HEK293T (cell line): Measurements from ENCODE around the gene KPNA2.
"Not testable (repeated sequence)": the region's sequence is repeated elsewhere in the genome, so short reads cannot be mapped to it uniquely, and the experiment has no call there.

Experiments used
- CTCF ChIA-PET: fragments of 350-600 bp; formaldehyde crosslinking; extraction: SDS; loops from one replicate; lab custom pipeline; 2021; ENCODE audit warnings: antibody characterized with exemption, inconsistent platforms; lab: Yijun Ruan, JAX
- POLR2A ChIA-PET: fragments of 350-600 bp; formaldehyde crosslinking; extraction: SDS; loops from one replicate; lab custom pipeline; 2020; ENCODE audit warnings: antibody characterized with exemption, inconsistent platforms; lab: Yijun Ruan, JAX
- DNase-seq: peaks from one replicate; pipeline ENCODE4 v3.0.0; 2012; ENCODE audit warnings: mixed read lengths; ENCODE audit errors: extremely low spot score
- ARNT ChIP-seq: fragments of 450-650 bp; IDR thresholded peaks from 2 replicates; pipeline ENCODE4 v1.6.1; 2017; ENCODE audit warnings: mild to moderate bottlenecking
- BHLHE40 ChIP-seq: fragments of 450-650 bp; IDR thresholded peaks from 2 replicates; pipeline ENCODE4 v1.6.1; 2016; ENCODE audit warnings: mild to moderate bottlenecking, moderate library complexity, borderline replicate concordance
- CTBP1 ChIP-seq: fragments of 450-650 bp; IDR thresholded peaks from 2 replicates; pipeline ENCODE4 v1.6.1; 2016; ENCODE audit warnings: borderline replicate concordance
- ELF4 ChIP-seq: fragments of 450-650 bp; IDR thresholded peaks from 2 replicates; pipeline ENCODE4 v1.6.1; 2017; ENCODE audit warnings: antibody characterized with exemption
- FOXA1 ChIP-seq: fragments of 450-650 bp; IDR thresholded peaks from 2 replicates; pipeline ENCODE4 v1.6.1; 2016; ENCODE audit warnings: mild to moderate bottlenecking
- FOXK2 ChIP-seq: fragments of 450-650 bp; IDR thresholded peaks from 2 replicates; pipeline ENCODE4 v1.6.1; 2016; ENCODE audit warnings: mild to moderate bottlenecking
- FOXM1 ChIP-seq: fragments of 450-650 bp; IDR thresholded peaks from 2 replicates; pipeline ENCODE4 v1.6.1; 2017; ENCODE audit warnings: mild to moderate bottlenecking, borderline replicate concordance
- HDGF ChIP-seq: fragments of 450-650 bp; IDR thresholded peaks from 2 replicates; pipeline ENCODE4 v1.6.1; 2017; ENCODE audit warnings: antibody characterized with exemption, borderline replicate concordance
- L3MBTL2 ChIP-seq: fragments of 450-650 bp; conservative IDR thresholded peaks from 2 replicates; pipeline ENCODE4 v1.6.1; 2016; ENCODE audit warnings: mild to moderate bottlenecking
- LEF1 ChIP-seq: fragments of 450-650 bp; IDR thresholded peaks from 2 replicates; pipeline ENCODE4 v1.6.1; 2017; ENCODE audit warnings: mild to moderate bottlenecking, borderline replicate concordance
- NFRKB ChIP-seq: fragments of 450-650 bp; IDR thresholded peaks from 2 replicates; pipeline ENCODE4 v1.6.1; 2016; ENCODE audit warnings: mild to moderate bottlenecking, moderate library complexity
- PKNOX1 ChIP-seq: fragments of 450-650 bp; IDR thresholded peaks from 2 replicates; pipeline ENCODE4 v1.6.1; 2016
- SP1 ChIP-seq: fragments of 450-650 bp; IDR thresholded peaks from 2 replicates; pipeline ENCODE4 v1.6.1; 2017
- SUZ12 ChIP-seq: fragments of 450-650 bp; IDR thresholded peaks from 2 replicates; pipeline ENCODE4 v1.6.1; 2016; ENCODE audit warnings: mild to moderate bottlenecking
- TARDBP ChIP-seq: fragments of 450-650 bp; IDR thresholded peaks from 2 replicates; pipeline ENCODE4 v1.6.1; 2016
- ZNF384 ChIP-seq: fragments of 450-650 bp; IDR thresholded peaks from 2 replicates; pipeline ENCODE4 v1.6.1; 2016

The KPNA2 gene

DNA sequence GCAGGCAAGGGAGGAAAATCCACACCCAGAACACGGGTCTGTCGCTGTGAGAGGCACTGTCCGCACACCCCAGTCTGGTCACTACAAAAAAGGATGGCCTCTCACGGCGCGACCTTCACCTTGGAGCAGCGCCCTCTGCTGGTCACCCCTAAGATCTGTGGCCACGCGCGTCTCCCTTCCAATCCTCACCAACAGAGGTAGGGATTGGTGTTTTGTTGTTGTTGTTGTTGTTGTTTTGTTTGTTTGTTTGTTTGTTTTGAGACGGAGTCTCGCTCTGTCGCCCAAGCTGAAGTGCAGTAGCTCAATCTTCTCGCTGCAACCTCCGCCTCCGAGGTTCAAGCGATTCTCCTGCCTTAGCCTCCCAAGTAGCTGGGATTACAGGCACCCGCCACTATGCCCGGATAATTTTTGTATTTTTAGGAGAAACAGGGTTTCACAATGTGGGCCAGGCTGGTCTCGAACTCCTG, 24.3 kb upstream of the KPNA2 start:
- TF ChIP-seq CTBP1 (no peak), L3MBTL2 (no peak), SUZ12 (no peak), SP1 (no peak), TARDBP (no peak), NFRKB (no peak), ZNF384 (no peak), ELF4 (no peak), LEF1 (no peak), FOXM1 (no peak), HDGF (no peak), BHLHE40 (no peak), PKNOX1 (no peak), FOXK2 (no peak), FOXA1 (no peak), ARNT (no peak)
- DNase-seq, result peak; percentile 67
- CTCF ChIA-PET, result interaction anchor here (0.7 to 1.3 kb wide), 4 partner anchors 9 to 713 kb away, joined by 3 to 4 read pairs (median 3); no protein-coding TSS in a partner anchor
- POLR2A ChIA-PET, result no interaction called here

DNA sequence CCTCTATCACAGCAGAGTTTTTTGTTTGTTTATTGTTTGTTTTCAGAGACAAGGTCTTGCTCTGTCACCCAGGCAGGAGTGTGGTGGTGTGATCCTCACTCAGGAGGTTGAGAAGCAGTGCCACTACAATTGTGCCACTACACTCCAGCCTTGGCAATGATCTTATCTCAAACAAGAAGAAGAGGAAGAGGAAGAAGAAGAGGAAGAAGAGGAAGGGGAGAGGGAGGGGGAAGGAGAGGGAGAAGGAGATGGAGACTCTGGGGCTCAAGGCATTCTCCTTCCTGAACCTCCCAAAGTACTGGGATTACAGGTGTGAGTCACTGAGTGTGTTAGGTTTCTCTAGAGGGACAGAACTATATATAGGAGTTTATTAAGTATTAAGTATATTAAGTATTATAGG, 22.1 kb upstream of the KPNA2 start:
- TF ChIP-seq FOXA1 (no peak), BHLHE40 (no peak), ZNF384 (no peak), PKNOX1 (no peak), SP1 (no peak), HDGF (no peak), LEF1 (no peak), ARNT (no peak), ELF4 (no peak), CTBP1 (no peak), FOXK2 (no peak), L3MBTL2 (no peak), TARDBP (no peak), SUZ12 (no peak), NFRKB (no peak), FOXM1 (no peak)
- CTCF ChIA-PET, result no interaction called here
- DNase-seq, result no peak
- POLR2A ChIA-PET, result no interaction called here

- DNase-seq, result no peak
- ChIA-PET CTCF (interaction anchor here (1.0 kb wide), 1 partner anchor 384 kb away, joined by 3 read pairs; no protein-coding TSS in a partner anchor), POLR2A (interaction anchor here (1.4 kb wide), 1 partner anchor 22 kb away, joined by 6 read pairs; no protein-coding TSS in a partner anchor)
- TF ChIP-seq ELF4 (no peak), FOXA1 (no peak), ARNT (no peak), FOXK2 (no peak), TARDBP (no peak), ZNF384 (no peak), FOXM1 (no peak), HDGF (no peak), L3MBTL2 (no peak), NFRKB (no peak), BHLHE40 (no peak), LEF1 (no peak), CTBP1 (no peak), SUZ12 (no peak), PKNOX1 (no peak), SP1 (no peak)
These were observed 20.3 kb upstream of the KPNA2 start for GRCh38 chr17:68015081-68015723.

- ChIA-PET POLR2A (no interaction called here), CTCF (interaction anchor here (0.6 kb wide), 1 partner anchor 164 kb away, joined by 3 read pairs; no protein-coding TSS in a partner anchor)
- DNase-seq, result no peak
- TF ChIP-seq SUZ12, result no peak
- TF ChIP-seq ZNF384, result no peak
- no peak for TF ChIP-seq TARDBP
- no peak for TF ChIP-seq HDGF
- no peak for TF ChIP-seq ARNT
- TF ChIP-seq FOXA1, result no peak
These were observed 18.7 kb upstream of the KPNA2 start for GRCh38 chr17:68016838-68017237.

GRCh38 chr17:68018493-68018892, 17.0 kb upstream of the KPNA2 start:
- POLR2A ChIA-PET, result not testable (repeated sequence)

GRCh38 chr17:68019336-68019674, 16.2 kb upstream of the KPNA2 start:
- DNase-seq, result no peak
- ChIA-PET POLR2A (interaction anchor here (0.6 to 1.9 kb wide), 7 partner anchors 10 to 195 kb away, joined by 3 to 35 read pairs (median 6); partner anchors contain the start of genes BPTF, C17orf58 and KPNA2), CTCF (interaction anchor here (0.6 to 1.3 kb wide), 5 partner anchors 8 to 294 kb away, joined by 3 to 5 read pairs (median 3); no protein-coding TSS in a partner anchor)
- no peak for TF ChIP-seq FOXM1
- no peak for TF ChIP-seq TARDBP
- no peak for TF ChIP-seq ELF4
- TF ChIP-seq NFRKB, result no peak
- TF ChIP-seq HDGF, result no peak
- no peak for TF ChIP-seq L3MBTL2
- TF ChIP-seq FOXK2, result no peak
- no peak for TF ChIP-seq BHLHE40
- TF ChIP-seq PKNOX1, result no peak
- TF ChIP-seq LEF1, result no peak
- TF ChIP-seq CTBP1, result no peak
- TF ChIP-seq SUZ12, result no peak
- no peak for TF ChIP-seq ZNF384
- TF ChIP-seq ARNT, result no peak
- no peak for TF ChIP-seq FOXA1
- no peak for TF ChIP-seq SP1

More at GRCh38 chr17:68018493-68018892, 17.0 kb upstream of the KPNA2 start:
- CTCF ChIA-PET, result interaction anchor here (0.7 kb wide), 1 partner anchor 295 kb away, joined by 3 read pairs; no protein-coding TSS in a partner anchor
- not testable (repeated sequence) for DNase-seq
